HG03575 (cell line): Measurements from ENCODE around the gene ATP6V1B1.

Experiments used
- ATAC-seq: cut with Tn5 transposase; IDR thresholded peaks from one replicate; pipeline ENCODE4 v1.9.1; 2021; ENCODE audit not compliant: unreplicated experiment, insufficient number of reproducible peaks, low FRiP score; ENCODE audit errors: extremely low read depth

ATP6V1B1 gene

DNA sequence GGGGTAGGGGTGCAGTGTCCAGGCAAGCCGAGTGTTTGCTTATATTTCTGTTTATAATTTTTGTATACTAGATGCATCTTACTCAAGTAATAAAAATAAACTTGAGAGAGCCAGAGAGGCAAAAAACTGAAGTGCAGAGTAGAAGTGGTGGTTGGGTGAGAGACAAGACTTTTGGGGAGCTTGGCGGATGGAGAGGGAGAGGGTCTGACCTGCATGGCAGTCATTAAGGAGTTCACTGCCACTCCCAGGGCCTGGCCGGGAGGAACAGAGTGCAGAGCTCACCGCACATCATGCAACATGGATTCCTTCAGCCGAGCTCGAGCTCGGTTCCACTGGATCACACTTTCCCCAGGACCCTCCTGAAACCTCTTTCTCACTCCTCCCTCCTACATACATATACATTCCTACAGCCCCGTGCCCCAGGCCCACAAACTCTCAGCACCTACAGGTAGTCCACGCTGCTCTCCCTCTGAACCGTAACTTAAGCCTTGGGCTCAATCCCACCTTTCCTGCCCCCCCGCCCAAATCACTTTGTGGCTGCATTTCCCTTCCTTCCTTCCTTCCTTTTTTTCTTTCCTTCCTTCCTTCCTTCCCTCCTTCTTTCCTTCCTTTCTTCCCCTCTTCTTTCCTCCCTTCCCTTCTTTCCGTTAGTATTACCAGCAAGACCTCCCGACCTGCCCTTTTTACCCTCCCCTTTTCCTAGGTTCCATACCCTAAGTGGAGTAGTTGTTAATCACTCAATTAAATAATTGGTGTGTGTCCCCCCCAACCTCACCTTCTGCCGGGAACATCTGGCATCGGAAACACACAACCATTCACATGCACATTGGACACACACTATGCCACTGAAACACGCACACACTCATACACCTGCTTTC lies 37.1 kb upstream of the ATP6V1B1 start:
- no peak for ATAC-seq

DNA sequence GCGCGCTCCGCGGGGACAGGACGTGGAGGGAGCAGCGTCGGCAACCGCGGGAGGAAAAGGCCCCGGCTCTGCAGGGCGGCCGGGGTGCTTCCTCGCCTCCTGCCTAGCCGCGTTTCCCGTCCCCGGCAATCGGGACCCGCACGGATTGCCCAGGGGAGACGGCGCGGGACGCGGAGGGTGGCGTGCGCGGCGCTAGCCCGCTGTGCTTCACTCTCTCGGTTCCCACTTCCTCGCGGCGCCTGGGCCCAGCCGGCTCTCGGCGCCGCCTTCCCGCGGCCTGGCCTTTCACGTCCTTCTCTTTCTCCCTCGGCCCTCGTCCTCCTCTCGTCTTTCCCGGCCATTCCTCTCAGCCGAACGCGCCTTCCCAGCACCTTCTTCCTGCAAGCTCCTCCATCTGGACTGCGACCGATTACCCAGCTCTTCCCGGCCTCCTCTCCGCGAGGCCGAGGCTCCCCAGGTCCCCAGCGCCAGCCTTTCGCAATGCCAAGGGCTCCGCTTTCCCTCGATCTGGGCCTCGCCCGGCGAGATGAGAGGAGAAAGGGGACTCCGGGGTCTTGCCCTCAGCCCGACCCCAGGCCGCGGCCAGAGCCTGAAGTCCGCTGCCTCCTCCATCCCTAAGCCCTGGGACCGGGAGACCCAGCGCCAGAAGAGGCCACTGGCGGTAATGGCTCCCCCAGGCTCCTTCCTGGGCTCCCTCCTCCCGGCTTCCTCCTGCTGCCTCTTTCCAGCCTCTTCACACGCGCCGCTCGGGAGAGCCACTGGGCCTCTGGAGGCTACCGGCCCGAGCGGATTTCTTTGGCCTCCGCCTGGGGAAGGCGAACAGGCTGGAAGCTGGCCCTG lies 34.3 kb upstream of the ATP6V1B1 start:
- ATAC-seq, result no peak

DNA sequence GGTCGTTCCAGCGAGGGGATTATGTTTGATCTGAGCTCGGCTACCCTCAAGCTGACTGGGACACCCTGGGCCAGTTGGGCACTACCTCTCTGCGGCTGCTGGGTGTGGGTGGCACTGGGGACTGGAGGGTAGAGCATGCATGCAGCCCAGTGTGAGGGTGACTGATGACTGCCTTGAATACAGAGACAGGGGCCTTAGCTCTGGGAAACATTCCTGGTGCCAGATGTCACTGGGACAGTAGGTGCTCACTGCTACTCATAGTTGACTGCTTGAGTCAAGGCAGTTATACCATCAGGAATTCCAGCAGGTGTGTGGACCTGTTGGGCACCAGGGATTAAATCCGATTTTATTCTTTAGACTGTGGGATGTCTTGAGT lies 33.6 kb upstream of the ATP6V1B1 start:
- no peak for ATAC-seq

DNA sequence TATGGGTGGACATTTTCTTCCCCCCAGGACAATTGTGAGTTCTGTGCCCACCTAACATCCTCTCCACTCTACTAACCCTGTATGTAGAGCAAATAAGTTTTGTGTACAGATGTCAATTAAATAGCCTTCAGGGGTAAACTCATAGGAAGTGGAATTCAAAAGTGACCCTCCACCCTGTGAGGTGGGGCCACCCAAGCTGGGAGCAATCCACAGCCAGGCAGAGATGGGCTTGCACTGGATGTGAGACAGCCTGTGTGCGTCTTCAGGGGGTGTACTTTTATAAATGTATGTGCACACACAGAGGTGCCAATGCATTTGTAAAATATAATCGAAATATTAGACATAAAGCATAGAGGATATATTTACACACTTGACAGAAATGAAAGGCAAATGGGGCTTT lies 33.1 kb upstream of the ATP6V1B1 start:
- ATAC-seq, result no peak

- no peak for ATAC-seq
Measured at GRCh38 chr2:70903171-70903570, 32.5 kb upstream of the ATP6V1B1 start.

- no peak for ATAC-seq
Measured at GRCh38 chr2:70903641-70904340, 31.9 kb upstream of the ATP6V1B1 start.

GRCh38 chr2:70904371-70905216 lies 31.1 kb upstream of the ATP6V1B1 start:
- ATAC-seq, result no peak

DNA sequence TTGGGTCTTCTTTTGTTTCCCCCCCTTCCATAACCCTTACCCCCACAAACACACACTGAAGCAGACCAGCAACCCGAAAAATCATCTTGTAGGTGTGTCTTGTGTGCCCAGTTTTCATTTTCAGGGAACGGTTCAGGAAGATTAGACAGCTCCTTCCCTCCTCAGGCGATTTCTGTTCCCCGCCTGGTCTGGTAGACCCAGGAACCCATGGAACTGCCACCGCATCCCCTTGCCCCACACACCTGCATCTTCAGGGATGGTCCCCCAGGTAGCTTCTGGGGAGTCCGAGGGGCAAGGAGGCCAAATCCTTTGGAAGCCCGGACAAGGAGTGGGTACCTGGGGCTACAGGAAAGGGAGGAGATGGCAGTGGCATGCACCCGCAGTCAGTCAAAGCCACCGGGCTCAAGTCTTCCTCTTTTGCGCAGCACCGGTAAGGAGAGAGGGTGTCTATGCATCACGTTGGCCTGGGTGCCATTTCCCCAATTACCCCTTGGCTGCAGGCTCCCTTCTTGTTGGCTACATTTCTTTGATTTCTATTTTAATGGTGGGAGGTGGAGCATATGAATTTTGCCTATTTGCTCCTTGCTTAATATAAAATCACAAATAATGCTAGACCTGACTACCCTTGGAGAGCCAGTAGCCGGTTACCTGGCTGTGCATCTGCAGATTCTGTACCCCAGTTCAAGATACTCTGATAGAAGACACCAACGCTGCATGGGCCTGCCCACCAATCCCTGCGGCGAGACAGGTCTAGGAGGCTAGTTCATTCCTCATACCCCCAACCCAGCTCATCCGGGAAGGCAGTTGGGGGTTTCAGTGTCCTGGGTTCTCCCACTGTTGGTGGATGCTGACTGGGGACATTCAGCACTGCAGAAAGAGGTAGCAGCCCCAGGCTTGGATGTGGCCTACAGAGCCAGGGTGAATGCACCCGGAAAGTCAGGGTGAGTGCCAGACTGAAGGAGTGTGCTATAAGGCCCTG lies 30.0 kb upstream of the ATP6V1B1 start:
- ATAC-seq, result no peak

GRCh38 chr2:70906439-70907005 lies 29.2 kb upstream of the ATP6V1B1 start:
- ATAC-seq, result no peak

DNA sequence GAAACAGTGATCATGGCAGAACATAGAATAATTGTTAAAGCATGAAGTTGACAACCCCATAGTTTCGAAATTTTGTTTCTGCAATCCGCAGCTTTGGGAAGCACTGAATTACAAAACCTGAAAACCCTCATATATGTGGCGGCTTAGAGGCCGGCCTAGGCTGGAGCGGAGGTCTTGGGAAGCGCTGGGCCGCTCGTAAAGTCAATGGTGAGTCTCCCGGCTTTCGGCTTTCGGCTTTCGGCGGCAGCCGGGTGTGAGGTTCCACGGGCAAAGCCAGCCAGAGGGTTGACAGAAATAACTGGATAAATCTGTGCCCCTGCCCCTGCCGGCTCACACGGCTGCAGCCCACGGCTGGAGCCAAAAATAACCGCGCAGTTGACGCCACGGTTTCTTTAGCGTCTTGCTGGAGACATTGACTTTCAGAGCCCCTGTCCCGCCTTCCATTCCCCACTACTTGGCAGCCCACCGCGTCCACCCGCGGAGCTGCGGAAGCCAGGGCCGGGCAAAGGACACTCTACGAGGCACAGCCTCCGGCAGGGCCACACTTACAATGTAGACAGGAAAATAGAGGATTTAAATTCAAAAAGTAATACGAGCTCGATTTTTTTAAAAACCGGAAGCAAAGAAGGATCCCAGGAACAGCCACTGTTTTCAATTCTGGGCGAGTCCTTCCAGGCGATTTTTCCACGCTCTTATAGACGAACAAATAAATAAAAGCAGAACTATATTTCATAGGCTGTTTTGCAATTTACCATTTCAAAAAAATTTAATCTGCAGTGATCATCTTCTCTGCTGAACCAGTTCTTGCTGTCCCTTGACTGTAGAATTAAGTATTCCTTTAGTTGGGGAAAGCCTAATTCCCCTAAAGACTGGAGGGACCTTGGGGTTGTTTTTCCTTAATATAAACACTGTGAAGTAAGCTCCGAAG lies 28.3 kb upstream of the ATP6V1B1 start:
- no peak for ATAC-seq

DNA sequence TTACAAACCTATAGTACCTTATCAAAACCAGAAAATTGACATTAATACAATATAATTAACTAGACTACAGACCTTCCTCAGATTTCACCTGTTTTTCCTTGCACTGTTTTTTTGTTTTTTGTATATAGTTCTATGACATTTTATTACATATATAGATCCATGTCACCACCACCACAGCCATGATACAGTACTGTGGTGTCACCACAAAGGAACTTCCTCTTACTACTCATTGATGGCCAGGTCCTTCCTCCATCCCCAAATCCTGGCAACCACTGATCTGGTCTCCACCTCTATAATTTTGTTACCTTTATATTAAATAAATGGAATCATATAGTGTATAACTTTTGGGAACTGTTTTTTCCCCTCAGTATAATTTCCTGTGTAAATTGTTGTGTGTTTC lies 19.4 kb upstream of the ATP6V1B1 start:
- no peak for ATAC-seq

DNA sequence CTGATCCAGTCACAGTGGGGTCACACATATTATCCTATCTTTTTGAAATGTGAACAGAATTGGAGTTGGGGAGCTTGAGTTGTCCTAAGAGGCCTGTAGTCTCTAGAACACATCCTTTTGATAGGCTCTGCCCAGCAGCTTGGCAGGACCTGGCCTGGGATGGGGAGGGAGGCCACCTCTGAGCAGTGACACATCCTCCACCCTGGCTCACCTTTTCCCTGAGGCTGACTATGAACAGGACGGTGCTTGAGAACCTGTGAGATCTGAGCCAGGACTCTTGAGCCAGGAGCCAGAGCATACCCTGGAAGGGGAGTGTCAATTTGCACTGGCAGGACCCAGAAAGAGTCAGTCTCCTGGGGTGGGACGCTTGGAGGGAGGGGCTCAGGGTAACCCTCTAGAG lies 17.7 kb upstream of the ATP6V1B1 start:
- no peak for ATAC-seq

DNA sequence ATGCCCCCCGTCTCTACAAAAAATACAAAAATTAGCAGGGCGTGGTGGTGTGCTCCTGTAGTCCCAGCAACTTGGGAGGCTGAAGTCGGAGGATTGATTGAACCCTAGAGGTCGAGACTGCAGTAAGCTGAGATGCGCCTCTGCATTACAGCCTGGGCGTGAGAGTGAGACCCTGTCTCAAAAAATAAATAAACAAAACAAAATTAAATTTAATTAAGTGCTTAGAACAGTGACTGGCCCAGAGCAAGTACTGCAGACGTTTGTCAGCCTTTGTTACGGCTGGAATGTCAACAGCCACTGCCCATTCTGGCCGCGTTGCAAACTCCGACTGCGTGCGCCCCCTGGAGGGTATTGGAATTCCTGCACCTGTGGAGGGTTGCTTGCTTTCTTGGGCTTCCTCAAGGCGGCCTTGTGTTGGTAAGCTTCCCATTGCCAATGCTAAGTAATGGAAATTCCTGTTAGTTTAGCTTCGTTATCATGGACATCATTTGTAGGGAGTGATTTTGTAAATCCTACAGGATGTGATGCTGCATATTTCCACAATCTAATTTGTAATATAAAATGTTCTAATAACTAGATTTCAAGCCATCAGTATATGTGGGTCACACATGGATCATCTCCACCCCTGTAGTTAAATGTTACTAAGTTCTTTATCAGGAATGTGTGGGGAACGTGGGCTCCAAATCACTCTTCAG lies 15.9 kb upstream of the ATP6V1B1 start:
- ATAC-seq, result no peak

- no peak for ATAC-seq
Measured at GRCh38 chr2:70920367-70920715, 15.4 kb upstream of the ATP6V1B1 start.

DNA sequence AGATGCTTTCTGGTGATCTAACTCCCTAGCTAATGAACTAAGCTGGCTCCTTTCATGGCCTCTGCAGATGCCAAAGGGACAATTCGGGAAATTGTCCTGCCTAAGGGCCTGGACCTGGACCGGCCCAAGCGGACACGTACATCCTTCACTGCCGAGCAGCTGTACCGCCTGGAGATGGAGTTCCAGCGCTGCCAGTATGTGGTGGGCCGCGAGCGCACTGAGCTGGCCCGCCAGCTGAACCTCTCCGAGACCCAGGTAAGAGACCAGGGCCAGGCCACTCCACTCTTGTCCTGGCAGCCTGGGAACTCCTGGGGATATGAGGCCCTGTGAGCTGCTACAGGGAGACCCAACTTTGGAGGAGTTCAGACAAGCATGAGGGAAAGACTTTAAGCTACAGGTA lies 14.7 kb upstream of the ATP6V1B1 start:
- ATAC-seq, result no peak

GRCh38 chr2:70921839-70922234 lies 13.9 kb upstream of the ATP6V1B1 start:
- ATAC-seq, result no peak
